NK-92 (cell line): ENCODE results near the gene MAMSTR.
"Not testable (repeated sequence)": the region's sequence is repeated elsewhere in the genome, so short reads cannot be mapped to it uniquely, and the experiment has no call there.

Experiments used
- DNase-seq: peaks from one replicate; lab custom pipeline; 2025; ENCODE audit not compliant: unreplicated experiment; lab: John Stamatoyannopoulos, UW

MAMSTR gene

DNA sequence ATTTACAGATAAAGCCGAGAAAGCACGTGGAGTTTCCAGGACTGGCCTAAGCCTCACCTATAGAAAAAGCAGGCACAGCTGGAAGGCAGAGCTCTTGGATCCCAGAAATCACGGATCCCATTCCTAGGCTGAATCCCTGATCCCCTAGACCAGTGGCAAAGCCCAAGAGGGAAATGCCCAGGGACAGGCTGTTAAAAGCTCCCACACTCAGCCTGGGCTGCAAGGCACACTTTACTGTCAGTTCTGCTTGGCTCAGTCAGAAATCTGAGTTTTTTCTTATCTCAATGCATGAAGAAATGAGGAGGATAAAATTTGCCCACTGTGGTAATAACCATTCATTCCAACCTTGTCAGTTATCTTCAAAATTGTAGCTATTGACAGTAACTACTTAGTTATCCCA, 31.7 kb downstream of the MAMSTR start:
- DNase-seq, result no peak

- not testable (repeated sequence) for DNase-seq
Measured at GRCh38 chr19:48686637-48687036, 32.9 kb downstream of the MAMSTR start.

GRCh38 chr19:48686088-48686487, 33.4 kb downstream of the MAMSTR start:
- no peak for DNase-seq

DNA sequence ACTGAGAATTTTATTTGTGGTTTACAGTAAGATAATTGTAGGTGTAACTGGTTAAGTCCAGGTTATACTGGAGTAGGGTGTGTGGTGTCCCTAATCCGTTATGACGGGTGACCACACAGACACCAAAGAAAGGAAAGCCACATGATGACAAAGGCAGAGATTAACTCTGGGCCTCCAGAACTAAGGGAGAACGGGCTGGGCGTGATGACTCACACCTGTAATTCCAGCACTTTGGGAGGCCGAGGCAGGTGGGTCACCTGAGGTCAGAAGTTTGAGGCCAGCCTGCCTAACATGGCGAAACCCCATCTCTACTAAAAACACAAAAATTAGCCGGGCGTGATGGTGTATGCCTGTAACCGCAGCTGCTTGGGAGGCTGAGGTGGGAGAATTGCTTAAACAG, 33.9 kb downstream of the MAMSTR start:
- no peak for DNase-seq

DNA sequence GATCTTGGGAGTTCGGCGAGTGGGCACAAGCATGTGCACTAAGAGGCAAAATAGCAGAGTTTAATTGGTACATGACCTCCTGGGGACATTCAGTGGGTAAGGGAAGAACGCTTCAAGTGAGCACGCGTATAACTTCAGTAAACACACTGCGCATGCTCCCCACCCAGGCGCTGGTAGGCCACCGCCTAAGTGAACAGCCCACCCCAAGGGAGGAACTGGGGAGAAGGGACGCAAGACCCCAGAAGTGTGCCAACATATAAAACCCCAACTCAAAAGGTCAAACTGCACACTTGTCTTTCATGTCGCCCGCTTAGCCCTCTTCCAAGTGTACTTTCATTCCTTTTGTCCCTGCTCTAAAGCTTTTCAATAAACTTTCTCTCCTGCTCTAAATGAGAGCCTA, 36.2 kb downstream of the MAMSTR start:
- no peak for DNase-seq

GRCh38 chr19:48681127-48681470, 38.4 kb downstream of the MAMSTR start:
- DNase-seq, result no peak

DNA sequence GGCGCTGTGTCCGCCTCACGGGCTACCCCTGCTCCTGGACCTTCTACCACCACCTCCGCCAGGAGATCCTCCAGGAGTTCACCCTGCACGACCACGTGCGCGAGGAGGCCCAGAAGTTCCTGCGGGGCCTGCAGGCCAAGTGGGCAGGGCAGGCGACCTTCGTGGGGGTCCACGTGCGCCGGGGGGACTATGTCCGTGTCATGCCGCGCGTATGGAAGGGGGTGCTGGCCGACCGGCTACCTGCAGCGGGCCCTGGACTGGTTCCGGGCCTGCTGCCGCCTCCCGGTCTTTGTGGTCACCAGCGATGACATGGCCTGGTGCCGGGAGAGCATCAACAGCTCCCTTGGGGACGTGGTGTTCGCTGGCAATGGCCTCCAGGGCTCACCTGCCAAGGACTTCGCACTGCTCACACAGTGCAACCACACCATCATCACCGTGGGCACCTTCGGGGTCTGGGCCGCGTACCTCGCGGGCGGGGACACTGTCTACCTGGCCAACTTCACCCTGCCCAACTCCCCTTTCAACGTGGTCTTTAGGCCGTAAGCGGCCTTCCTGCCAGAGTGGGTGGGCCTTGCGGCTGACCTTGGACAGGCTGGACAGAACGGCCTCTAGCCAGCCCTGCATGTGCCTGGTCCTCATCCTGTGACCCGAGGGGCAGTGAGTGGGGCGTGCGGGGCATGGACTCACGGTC, 38.9 kb downstream of the MAMSTR start:
- DNase-seq, result no peak

DNA sequence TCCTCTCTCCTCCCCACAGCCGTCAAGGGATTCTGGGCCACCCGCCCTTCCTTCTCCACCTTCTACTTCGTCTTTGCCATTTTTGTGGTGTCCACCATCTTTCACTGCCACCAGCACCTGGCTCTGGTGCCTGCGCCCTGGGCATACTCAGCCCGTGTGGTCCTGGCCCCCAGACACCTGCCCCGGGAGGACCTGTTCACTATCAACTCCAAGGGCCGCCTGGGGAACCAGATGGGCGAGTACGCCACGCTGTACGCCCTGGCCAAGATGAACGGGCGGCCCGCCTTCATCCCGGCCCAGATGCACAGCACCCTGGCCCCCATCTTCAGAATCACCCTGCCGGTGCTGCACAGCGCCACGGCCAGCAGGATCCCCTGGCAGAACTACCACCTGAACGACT, 39.5 kb downstream of the MAMSTR start:
- DNase-seq, result not testable (repeated sequence)

DNA sequence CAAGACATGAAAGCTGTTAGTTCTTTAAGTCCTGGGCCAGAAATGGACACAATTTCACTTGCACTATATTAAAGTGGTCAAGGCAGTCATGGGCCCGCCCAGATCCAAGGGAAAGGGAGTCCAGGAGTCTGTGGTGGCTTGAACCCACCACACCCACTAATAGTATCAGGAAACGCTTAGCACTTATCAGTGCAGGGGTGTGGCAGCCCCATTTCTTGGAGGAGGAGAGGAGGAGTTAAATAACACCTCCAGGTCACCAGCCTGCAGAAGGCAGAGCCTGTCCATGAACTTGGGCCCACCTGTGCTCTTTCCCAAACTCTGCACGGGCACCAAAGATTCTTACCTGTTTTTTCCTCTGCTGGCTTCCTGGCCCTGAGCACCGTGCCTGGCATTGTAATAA, 41.3 kb downstream of the MAMSTR start:
- no peak for DNase-seq

DNA sequence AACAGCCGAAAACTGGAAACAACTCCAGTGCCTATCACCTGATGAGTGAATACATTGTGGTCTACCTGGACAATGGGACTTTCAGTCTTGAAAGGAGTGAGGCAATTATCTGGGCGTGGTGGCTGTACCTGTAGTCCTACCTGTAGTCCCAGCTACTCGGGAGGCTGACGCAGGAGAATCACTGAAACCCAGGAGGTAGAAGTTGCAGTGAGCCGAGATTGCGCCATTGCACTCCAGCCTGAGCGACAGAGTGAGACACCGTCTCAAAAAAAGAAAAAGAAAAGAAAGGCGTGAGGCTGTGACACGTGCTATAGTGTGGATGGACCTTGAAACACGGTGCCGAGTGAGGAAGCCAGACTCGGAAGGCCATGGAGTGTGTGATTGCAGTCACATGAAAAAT, 42.6 kb downstream of the MAMSTR start:
- DNase-seq, result no peak

DNA sequence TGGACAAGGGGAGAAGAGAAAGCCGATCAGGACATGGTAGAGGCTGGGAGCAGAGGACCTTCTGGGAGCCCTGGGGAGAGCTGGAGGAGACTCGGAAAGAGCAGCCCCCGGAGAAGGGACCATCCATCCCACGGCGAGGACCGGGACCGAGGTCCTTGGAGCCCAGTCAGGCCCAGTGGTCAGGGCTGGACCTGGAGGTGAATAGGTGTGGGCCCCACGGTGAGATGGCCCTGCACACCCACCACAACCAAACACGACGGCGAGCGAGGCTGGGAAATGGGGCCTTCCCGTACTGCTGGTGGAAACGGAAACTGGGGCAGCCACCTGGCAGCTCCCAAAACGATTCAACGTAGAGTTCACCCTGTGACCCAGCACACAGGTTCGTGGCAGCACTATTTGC, 43.0 kb downstream of the MAMSTR start:
- no peak for DNase-seq

GRCh38 chr19:48674921-48675824, 44.4 kb downstream of the MAMSTR start:
- DNase-seq, result no peak

- no peak for DNase-seq
Measured at GRCh38 chr19:48674216-48674809, 45.2 kb downstream of the MAMSTR start.

- DNase-seq, result no peak
Measured at GRCh38 chr19:48673436-48674100, 46.0 kb downstream of the MAMSTR start.

DNA sequence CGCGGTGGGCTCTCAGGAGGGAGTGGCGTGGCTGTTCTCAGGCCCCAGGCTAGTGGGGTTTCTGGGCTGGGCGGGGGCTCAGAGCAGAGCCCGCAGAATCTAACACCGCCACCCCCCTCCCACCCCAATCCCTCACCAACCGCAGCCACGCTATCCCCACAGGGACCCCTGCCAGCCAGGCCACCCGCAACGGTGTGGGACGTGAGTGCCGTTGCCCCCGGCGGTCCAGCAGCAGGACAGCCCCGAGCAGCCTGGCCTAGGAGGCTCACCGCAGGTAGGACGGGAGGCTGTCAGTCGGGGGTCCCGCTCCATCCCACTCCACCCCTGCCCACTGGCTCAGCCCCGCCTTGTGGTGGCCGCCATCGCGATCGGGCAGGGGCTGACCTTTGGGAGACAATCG, 46.5 kb downstream of the MAMSTR start, which contains the start of gene NTN5:
Gene NTN5, minus strand, starts transcription at position 24 of the 400 bp plus-strand sequence. CDS start 2,031 bp downstream, outside the sequence.
- DNase-seq, result no peak

DNA sequence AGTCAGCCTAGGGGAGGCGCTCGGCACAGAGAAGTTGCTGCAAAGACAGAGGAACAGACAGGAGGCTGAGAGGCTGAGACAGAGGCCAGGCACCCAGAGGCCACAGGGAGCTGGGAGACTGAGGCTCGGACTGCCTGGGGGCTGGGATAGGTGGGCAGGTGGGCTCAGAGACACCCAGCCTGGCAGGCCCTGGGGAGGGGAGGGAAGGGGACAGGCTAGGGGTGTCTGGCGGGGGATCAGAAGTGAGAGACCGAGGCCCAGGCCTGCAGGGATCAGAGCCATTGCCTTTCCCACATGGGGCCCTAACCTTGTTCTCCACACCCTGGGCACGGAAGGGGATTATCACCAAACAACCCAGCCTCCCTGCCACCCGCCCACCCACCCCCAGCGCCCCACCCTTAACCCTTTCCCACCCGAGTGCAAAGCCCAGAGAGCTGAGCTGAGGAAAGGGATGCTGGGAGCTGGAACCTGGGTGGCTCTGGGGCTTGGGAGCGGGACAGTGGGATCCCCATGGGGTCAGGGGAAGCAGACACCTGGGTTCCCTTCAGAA, 48.0 kb downstream of the MAMSTR start:
- DNase-seq, result no peak

- no peak for DNase-seq
Measured at GRCh38 chr19:48670699-48671445, 48.7 kb downstream of the MAMSTR start.

DNA sequence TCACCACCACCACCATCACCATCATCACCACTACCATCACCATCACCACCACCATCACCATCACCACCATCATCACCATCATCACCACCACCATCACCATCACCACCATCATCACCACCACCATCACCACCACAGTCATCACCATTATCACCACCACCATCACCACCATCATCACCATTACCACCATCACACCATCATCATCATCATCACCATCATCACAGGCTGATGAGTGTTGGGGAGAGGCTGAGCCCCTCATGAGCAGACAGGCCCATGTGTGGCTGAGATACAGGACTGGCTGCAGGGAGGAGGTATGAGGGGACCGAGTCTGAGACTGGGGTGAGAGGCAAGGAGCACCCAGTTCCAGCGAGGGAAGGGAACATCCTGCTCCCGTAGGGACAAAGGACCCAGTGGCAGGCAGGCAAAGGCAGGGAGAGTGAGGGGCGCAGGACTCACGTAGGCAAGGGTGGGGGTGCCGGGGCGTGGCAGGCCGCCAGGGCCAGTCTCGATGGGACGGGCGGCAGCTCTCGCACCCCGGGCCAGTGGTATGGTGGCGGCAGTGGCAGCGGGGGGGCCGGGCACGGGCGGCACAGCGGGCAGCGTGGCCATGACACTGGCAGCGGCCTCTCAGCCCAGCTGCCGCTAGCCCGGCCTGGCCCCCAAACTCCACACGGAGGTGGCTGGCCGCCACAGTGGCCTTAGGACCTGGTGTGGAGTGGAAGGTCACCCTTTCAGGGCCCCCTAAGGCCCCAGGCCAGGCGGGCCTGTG, 49.4 kb downstream of the MAMSTR start:
- DNase-seq, result no peak

DNA sequence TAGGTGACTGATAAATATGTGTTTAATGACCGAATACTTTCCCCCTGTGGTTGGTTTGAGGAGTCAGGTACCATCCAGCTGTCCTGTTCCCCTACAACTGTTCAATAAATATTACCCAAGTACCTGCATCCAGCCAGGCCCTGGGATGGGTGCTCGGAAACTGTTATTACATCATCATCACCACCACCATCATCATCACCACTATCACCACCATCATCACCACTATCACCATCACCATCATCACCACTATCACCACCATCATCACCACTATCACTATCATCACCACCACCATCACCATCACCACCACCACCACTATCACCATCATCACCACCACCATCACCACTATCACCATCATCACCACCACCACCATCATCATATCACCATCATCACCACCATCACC, 50.8 kb downstream of the MAMSTR start:
- no peak for DNase-seq

DNA sequence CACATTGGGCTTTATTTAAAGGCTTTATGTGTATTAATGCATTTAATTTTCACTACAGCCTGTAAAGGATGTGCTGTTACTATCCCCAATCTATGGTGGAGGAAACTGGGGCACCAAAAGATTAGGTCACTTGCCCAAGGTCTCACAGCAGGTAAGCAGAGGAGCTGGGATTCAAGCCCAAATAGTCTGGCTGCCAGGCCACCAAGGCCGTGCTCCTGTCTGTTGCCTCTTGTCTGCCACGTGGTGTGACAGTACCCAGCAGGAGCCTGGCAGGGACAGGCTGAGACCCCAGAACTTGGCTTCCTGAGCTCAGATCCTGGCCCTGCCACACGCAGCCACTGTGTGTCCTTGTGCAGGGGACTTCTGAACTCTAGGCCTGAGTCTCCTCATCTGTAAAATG, 51.2 kb downstream of the MAMSTR start:
- DNase-seq, result no peak
